Nucleus accumbens (tissue), 56 donors: ENCODE measurements around the gene GPRC5B.

Experiments used
- DNase-seq, 56 donors: peaks; one replicate each; lab custom pipeline; 2025; lab: John Stamatoyannopoulos, UW

Gene GPRC5B

DNA sequence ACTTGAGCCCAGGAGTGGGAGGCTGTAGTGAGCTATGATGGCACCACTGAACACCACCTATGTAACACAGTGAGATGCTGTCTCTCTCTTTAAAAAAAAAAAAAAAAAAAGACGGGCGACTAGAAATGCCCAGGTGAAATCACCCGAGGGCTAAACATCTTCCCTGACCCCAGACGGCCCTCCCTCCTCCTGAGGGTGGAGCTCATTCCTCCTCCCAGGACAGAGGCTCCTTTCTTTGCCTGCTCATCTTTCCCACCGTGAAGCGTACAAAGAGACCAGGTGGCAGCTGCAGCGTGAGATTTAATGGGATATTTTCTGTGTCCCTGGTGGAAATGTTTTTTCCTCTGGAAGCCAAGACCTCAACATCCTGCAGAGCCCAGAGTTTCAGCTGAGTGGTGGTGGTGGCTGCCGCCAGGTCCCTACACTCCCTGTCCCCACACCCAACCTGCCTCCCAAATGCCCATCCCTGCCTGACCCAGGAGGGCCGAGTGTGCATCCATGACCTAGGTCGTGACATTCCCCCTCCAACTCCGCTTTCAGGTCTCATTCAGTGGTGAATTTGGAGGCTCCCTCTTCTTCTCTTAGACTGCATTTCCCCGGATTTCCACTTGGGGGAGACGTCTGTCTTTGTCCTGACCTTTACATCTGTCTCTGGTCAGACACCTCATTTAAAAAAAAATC lies 14.4 kb upstream of the GPRC5B start:
- peak in 16 of 56 donors; percentile 3 to 63 (median 14) for DNase-seq

DNA sequence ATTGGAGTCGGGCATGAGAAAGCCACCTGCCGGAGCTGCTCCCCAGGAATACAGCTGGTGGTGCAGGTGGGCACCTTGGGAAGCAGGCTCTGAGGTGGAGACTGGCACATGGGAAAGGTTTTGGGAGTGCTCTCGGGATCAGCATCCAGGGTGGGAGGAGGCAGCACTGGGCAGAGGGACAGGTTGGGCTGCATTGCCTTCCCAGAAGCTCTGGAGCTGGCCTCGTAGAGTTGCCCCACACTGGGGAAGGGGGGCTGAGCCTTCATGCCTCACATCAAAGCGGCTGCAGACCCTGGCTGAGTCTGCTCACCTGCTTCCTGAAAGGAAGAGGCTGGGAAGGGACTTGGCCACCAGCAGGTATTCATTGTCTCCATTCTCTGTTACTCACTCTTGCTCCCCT lies 13.5 kb upstream of the GPRC5B start:
- DNase-seq: no peak

DNA sequence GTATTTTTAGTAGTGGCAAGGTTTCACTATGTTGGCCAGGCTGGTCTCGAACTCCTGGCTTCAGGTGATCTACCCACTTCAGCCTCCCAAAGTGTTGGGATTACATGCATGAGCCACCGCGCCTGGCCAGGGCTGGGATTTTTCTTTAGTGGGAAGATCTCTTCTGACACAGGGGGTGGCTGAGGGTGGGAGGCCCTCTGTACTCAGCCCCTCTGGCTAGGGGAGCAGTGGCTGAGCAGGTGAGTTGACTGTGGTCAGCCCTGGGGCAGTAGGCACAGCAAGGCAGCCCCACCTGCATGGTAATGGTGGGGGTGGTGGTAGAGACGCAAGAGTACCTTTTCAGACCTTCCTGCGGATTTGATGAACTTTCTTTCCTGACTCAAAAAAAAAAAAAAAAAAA lies 12.3 kb upstream of the GPRC5B start:
- no peak for DNase-seq

DNA sequence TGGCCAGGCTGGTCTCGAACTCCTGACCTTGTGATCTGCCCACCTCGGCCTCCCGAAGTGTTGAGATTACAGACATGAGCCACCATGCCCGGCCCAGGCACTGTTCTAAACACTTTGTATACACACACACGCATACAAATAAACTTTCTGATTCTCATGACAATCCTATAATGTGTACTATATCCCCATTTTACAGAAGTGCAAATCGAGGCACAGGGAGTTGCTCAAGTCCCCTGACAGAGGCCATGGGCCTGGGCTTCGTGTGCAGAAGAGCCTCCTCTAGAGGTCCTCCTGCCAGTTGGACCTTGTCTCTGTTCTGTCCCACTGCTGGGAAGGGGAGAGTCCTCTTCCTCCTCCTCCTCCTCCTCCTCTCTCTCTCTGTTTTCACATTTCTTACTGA lies 9.9 kb upstream of the GPRC5B start:
- no peak for DNase-seq

DNA sequence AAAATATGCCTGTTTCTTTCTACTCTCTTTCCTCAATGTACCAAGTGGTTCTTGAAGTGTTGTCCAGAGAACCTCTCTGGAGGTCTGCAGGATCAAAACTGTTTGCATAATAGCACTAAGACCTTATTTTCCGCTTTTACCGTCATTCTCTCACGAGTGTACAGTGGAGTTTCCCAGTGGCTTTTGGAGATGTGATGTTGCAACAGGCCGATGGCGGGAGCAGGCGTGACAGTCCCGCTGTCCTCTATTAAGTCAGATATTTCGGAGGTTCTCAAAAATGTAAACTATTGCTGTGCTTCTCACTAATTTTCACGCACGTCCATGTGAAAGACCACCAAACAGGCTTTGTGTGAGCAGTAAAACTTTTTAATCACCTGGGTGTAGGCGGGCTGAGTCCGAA lies 8.3 kb upstream of the GPRC5B start:
- DNase-seq: no peak

DNA sequence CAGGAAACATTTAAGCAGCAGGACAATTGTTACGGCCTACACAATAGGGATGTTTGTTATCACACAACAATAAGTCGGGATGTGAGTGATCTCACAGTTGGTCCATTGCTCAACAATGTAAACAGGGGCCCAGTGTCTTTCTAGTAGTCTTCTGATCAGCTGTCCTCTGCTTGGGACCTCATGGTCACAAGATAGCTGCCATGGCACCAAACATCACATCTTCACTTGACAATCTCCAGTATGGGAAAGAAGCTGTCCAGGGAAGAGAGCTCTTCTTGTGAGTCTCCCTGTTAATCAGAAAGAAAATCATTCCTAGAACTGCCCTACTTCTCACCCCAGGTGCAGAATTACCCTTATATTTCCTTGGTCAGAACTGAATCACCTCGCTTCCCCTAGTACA lies 6.3 kb upstream of the GPRC5B start:
- peak in 1 of 56 donors; percentile 16 for DNase-seq

DNA sequence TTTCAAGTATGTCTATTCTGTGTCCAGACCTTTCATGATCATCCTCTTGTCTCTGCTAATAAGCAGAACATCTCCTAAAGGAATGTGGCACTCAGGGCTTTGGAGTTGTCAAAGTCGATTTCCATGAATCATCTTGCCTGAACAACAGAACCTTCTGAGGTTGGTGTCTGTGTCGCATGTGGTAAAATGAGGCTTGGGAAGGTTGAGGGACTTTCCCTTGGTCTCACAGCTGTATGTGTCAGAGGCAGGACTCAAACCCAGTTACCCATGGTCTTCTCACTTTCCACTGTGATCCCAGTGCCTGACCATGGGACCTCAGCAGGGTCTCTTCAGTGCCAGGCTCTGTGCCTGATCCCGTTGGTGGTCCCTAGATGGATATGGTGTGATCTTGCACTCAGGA lies 4.2 kb upstream of the GPRC5B start:
- no peak for DNase-seq

DNA sequence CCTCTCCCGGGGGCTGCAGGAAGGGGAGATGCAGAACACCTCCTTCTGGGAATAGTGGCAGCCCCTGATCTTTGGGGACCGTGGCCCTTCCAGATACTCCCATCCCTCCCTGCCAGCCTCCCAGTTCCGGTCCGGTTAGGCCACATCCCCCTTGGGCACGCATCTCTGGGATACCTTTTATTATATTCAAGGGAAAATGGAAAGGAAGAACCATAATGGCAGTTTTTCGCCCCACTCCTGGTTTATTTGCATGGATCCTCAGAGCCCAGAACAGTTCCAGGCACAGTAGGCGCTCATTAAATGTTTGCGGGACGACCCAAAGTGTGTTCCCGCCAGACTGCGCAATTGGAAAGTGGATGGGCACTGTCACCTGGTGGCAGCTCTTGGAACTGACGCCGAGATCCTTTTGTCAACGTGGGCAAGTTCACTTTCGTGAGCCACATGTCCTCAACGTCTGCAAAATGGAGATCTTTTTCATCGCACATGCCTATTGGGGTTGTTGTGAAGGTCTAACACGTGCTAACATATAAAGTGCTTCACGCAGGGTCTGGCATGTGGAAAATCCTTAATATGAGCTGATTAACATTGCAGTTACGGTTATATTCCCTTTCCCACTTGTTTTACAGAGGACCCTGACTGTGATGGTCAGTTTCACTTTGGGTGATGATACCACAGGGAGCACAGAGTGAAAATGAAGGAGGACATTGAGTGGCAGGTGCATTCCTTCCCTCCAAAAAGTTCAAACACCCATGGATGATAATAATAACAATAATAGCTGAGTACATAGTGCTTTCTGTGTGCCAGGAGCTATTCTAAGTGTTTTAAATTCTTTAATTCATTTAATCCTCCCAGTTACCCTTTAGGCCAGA lies 1.7 kb upstream of the GPRC5B start:
- DNase-seq: peak in 52 of 56 donors; percentile 16 to 90 (median 73)

DNA sequence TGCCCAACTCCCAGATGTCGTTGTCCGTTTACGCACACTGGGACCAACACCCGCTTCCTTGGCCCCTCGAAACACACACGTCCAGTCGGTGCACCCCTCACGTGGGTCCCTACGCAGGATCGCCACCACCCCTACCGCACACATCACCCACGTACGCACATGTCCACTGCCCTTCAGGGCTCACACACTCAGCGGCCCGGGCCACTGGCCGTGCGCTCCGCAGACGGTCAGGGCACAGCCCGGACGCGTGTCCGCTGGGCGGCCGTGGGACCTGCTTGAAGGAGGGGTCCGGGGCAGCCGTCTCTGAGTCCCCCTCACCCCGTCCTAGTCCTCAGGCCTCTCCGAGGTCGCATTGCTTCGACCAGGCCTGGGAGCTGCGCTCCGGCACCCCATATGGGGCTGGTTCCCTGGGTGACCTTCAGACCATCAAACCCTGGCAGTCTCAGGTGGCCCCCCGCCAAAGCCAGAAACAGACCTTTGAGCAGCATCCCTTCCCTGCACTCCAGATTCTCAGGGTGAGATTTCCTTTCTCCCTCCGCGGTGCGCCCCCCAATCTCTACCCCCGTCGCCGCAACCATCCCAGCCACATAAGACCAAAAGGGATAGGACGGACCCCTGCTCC lies 914 bp upstream of the GPRC5B start:
- peak in 30 of 56 donors; percentile 34 to 82 (median 58) for DNase-seq

DNA sequence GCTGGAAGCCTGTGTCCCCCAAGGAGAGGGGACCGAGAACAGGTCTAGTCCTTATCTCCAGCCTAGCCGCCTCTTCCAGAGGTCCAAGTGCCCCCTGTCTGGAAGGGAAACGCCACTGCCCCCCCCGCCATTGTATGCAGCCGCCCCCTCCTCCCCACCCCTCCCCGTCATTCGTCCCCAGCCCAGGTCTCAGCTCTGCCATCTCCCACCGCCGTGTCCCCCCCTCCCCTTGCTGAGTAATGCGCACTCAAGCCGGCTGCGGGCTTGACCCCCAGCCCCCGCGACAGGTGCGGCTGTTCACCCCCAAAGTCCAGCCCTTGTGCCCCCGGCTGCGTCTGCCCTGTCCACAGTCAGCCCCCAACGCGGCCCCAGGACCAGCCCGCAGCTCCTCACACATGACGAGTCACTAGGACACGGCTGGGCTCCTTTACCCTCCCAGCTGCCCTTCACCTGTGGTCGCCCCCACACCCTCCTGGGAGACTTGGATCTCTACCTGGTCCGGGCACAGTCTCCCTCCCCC lies 622 bp downstream of the GPRC5B start:
- peak in 12 of 56 donors; percentile 36 to 64 (median 54) for DNase-seq

DNA sequence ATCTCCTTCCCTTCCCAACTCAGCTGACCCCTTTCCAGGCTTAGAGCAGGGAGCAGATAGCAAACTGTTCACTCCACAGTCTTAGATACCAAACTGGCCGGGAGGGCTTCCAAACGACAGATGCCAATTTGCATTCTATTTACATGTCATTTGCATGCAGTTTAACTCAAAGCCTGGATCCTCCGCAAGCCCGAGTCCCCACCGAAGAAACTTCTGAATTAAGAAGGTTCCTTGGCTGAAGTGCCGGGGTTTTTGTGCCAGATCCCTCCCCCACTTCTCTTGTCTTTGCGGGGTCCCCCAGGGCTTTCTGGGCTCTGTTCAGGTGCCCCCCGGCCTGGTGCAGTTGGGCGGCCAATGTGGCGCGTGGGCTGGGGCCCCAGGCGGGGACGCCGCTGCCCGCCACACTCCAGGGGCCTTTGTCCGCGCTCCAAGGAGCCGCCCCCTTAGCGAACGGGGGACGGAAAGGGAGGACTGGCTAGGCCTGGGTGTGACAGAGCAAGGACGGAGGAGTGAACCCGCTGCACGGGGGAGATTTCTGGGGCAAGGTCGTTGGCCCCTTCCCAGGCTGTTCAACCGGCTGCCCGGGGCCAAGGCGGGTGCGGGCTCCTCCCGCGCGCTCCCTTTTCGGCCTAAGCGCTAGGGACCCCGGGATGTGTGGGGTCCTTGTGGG lies 1.2 kb downstream of the GPRC5B start:
- DNase-seq: peak in 55 of 56 donors; percentile 30 to 96 (median 76)

DNA sequence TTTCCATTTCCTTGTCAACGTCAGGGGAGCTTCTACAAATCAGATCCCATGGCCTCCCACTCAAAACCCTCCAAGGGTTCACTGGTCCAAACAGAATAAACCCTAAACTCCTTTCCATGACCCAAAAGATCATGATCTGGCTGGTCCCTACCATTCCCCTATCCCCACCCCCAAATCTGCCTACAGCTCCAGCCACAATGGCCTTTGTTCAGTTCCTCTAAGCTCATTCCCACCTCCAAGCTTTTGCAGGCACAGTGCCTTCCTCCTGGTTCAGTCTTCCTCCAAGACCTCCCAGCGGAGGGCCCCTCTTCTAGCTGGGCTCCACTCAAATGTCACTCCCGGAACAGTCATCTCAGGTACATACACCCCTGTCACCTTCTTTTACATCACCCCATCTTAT lies 2.0 kb downstream of the GPRC5B start:
- DNase-seq: peak in 29 of 56 donors; percentile 31 to 82 (median 55)

DNA sequence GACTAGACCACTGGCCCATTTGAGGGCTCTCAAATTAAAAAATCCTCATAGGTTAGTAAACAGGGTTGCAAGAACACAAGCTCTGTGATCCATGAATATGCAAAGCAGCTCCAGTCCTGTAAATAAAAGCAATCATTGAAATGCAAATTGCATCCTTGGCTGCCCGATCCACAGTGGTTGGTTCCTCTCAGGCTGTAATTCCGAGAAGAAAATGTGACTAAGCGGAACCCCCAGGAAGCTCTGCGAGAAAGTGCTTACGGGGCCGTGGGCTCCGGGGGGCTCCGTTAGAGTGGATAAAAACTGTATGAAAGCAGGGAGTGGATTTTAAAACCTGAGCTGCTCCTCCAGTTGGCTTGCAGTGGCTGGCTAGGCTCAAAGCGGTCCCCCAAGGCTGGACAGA lies 2.5 kb downstream of the GPRC5B start:
- peak in 38 of 56 donors; percentile 28 to 82 (median 52) for DNase-seq

DNA sequence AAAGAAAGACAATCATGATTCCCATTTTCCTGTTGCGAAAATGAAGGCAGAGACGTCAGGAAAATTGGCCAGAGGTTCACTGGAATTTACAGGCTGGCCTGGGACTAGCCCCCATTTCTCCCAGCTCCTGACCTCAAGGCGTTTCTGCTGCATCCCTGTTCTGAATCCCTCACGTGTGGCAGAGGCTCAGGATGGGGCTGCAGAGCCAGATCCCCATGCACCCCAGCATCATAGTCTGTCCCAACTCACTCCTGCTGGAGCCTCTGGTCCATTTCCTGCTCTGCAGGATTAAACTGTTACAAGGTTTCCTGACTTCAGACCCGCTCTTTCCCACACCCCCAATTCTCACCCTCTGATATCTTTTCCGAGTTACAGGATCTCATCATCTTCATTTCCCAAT lies 2.9 kb downstream of the GPRC5B start:
- peak in 2 of 56 donors; percentile 52 to 64 for DNase-seq

DNA sequence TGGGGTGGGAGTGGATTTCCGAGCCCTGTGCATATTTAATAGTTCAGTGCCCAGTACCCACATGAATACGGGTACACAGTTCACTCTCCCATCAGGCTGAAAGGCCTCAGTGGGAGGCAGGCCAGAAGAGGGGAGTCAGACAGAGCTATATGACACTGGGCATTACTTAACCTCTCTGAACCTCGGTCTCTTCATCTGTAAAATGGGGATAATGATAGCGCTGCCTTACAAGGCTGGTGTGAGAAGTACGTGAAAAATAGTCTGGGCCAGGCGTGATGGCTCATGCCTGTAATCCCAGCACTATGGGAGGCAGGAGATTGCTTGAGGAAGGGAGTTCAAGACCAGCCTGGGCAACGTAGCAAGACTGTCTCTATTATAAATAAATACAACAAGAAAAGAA lies 3.6 kb downstream of the GPRC5B start:
- no peak for DNase-seq

DNA sequence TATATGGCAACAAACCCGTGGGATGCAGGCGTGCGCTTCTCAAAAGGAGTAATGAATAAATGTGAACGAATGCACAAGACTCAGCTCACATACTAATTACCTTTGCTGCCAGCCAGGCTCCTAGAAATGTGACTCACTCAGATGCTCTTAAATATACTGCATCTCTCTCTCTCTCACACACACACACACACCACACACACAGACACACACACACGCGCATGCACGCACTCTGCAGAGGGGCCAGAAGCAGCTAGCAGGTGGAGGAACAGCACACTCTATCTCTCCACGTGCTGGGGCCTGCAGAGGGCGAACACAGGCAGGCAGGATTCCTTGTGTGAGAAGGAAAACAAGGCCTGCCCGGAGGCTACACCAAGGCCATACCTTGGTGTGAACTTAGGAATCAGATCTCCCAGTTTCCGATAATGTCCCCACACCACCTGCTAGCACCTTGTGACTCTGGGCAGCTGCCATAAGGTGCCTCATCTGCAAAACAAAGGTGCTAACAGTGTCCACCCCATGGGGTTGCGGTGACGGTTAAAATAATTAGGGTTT lies 5.3 kb downstream of the GPRC5B start:
- DNase-seq: peak in 40 of 56 donors; percentile 17 to 84 (median 59)

DNA sequence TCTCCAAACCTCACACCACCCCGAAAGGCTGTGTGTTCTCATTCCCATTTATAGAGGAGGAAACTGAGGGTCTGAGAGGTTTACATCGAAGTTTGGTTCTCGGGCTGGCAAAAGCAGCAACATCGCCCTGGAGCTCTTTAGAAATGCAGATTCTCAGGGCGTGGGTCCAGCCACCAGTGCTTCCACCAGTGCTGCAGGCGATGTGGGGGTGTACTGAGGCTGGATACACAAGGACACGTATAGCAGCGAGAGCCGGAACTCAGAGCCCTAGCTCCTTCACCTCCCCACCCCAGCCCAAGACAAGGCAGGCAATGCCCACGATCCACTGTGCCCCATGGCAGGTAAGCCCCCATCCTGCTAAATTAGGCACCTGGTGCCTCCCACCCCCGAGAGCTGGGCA lies 5.9 kb downstream of the GPRC5B start:
- peak in 3 of 56 donors; percentile 42 to 69 (median 56) for DNase-seq

DNA sequence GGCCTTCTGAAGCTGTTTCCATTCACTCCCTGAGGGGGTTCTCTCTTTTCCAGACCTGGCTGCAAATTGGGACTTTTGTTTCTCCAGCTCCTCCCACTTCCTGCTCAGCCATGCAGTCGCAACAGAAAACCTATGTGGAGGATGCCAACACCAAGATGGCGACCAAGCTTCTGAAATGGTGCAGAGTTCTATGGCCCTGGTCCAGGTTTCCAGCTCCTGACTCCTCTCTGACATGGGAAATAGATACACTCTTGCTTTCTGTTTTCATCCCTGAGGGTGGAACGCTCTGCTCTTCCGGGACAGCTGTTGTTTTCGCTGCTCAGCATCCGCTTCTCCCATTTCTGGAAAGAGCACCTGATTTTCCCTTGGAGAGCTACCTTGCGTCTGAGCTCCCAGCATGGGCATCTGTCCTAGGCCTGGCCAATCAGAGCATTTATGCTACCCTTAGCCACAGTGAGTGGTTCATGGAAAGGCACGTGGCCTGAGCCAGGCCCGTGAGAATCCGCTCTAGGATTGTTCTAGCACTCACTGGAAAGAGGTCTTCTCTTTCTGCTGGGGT lies 8.1 kb downstream of the GPRC5B start:
- DNase-seq: peak in 7 of 56 donors; percentile 9 to 54 (median 28)

DNA sequence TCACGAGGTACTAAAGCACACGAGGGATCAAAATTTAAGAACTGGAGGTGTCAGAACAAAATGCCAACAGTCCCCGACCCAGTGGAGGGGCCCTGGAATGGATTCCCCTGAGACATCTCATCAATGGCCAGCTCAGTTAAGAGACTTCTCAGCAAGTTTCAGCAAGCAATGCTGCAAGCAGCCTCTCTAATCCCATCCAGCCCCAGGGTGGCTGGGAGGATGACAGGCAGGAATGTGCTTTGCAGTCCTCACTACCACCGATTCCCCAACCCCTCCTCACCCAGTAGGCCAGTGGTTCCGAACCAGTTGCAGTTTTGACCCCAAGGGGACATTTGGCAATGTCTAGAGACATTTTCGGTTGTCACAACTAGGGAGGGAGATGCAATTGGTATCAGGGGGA lies 8.7 kb downstream of the GPRC5B start:
- no peak for DNase-seq
